Measurements from ENCODE around the gene RFC5. TPM values are rescaled to one million over a fixed set of nuclear protein-coding genes. Genes with fewer than 3 reads are reported as not detected.

Gene RFC5
- total RNA-seq, 2 donors from 2014 or later, result 5.4 to 6.9 TPM

- peaks cover 34% of the 10 kb centered on the region for H3K36me3 ChIP-seq
Measured at GRCh38 chr12:118044577-118044976, 28.1 kb downstream of the RFC5 start.

GRCh38 chr12:118046430-118046829 is 29.9 kb downstream of the RFC5 start:
- H3K27me3 ChIP-seq (replicated peaks; ENCODE audit: insufficient read depth), result no peaks in the 10 kb centered on the region
- ATAC-seq (ENCODE audit: insufficient number of reproducible peaks, low FRiP score, low read depth), result no peak
- H3K36me3 ChIP-seq, result peaks cover 21% of the 10 kb centered on the region
- DNase-seq (ENCODE audit: low spot score), result no peak
- H3K9me3 ChIP-seq, result no peaks in the 10 kb centered on the region
- peaks cover 0 to under 1% of the 10 kb centered on the region in 2 donors for H3K4me1 ChIP-seq (ENCODE audit: control insufficient read depth in 1 of 2, low read depth in 2 of 2)
- no peak overlapping the region for H3K4me3 ChIP-seq
- TF ChIP-seq, protein P1, sequence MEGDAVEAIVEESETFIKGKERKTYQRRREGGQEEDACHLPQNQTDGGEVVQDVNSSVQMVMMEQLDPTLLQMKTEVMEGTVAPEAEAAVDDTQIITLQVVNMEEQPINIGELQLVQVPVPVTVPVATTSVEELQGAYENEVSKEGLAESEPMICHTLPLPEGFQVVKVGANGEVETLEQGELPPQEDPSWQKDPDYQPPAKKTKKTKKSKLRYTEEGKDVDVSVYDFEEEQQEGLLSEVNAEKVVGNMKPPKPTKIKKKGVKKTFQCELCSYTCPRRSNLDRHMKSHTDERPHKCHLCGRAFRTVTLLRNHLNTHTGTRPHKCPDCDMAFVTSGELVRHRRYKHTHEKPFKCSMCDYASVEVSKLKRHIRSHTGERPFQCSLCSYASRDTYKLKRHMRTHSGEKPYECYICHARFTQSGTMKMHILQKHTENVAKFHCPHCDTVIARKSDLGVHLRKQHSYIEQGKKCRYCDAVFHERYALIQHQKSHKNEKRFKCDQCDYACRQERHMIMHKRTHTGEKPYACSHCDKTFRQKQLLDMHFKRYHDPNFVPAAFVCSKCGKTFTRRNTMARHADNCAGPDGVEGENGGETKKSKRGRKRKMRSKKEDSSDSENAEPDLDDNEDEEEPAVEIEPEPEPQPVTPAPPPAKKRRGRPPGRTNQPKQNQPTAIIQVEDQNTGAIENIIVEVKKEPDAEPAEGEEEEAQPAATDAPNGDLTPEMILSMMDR (IDR thresholded peaks at IDR 0.05), result no peak
- no peak overlapping the region for H3K27ac ChIP-seq

More at GRCh38 chr12:118044577-118044976, 28.1 kb downstream of the RFC5 start:
- H3K4me1 ChIP-seq (ENCODE audit: control insufficient read depth in 1 of 2, low read depth in 2 of 2), result no peaks in the 10 kb centered on the region
- TF ChIP-seq, protein P1 (IDR thresholded peaks at IDR 0.05), result no peak
- DNase-seq (ENCODE audit: low spot score) (no peak), ATAC-seq (ENCODE audit: insufficient number of reproducible peaks, low FRiP score, low read depth) (no peak)
- no peaks in the 10 kb centered on the region for H3K27me3 ChIP-seq (replicated peaks; ENCODE audit: insufficient read depth)
- H3K4me3 ChIP-seq, result no peak overlapping the region
- no peak overlapping the region for H3K27ac ChIP-seq
- H3K9me3 ChIP-seq, result no peaks in the 10 kb centered on the region

DNA sequence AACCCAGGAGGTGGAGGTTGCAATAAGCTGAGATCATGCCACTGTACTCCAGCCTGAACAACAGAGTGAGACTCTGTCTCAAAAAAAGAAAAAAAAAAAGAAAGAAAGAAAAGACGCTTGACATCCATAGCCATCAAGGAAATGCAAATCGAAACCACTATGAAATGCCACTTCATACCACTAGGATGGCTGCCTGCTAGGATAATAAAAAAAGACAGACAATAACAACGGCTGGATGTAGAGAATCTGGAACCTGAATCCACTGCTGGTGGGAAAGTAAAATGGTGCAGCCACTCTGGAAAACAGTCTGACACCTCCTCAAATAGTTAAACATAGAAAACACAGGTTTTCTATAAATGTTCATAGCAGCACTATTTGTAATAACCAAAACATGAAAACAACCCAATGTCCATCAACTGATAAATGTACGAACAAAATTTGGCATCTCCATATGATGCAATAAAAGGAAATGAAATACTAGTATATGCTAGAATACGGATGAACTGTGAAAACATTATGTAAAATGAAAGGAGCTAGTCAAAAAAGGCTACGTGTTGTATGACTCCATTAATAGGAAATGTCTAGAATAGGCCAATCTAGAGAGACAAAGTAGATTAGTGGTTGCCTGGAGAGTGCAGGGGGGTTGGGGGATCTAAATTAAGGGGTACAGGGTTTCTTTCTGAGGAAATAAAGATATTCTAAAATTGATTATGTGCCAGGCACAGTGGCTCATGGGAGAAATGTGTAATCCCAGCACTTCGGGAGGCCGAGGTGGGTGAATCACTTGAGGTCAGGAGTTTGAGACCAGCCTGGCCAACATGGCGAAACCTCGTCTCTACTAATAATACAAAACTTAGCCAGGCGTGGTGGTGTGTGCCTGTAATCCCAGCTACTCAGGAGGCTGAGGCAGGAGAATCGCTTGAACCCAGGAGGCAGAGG is 34.7 kb downstream of the RFC5 start:
- no peak for ATAC-seq (ENCODE audit: insufficient number of reproducible peaks, low FRiP score, low read depth)
- no peak overlapping the region for H3K4me3 ChIP-seq
- H3K9me3 ChIP-seq, result no peaks in the 10 kb centered on the region
- peaks cover 3% of the 10 kb centered on the region for H3K36me3 ChIP-seq
- peaks cover 19 to 40% of the 10 kb centered on the region in 2 donors for H3K4me1 ChIP-seq (ENCODE audit: control insufficient read depth in 1 of 2, low read depth in 2 of 2)
- no peak overlapping the region for H3K27ac ChIP-seq
- no peak for DNase-seq (ENCODE audit: low spot score)
- TF ChIP-seq, protein P1 (IDR thresholded peaks at IDR 0.05), result no peak
- H3K27me3 ChIP-seq (replicated peaks; ENCODE audit: insufficient read depth), result no peaks in the 10 kb centered on the region

- Histone ChIP-seq H3K4me1 (ENCODE audit: control insufficient read depth in 1 of 2, low read depth in 2 of 2) (peaks cover 19 to 48% of the 10 kb centered on the region in 2 donors), H3K27me3 (replicated peaks; ENCODE audit: insufficient read depth) (no peaks in the 10 kb centered on the region), H3K36me3 (peaks cover 3% of the 10 kb centered on the region), H3K4me3 (peak overlapping the region; percentile 17), H3K27ac (peak overlapping the region; percentile 52 to 72), H3K9me3 (no peaks in the 10 kb centered on the region)
- TF ChIP-seq, protein P1 (IDR thresholded peaks at IDR 0.05), result no peak
- peak; percentile 79 for DNase-seq (ENCODE audit: low spot score)
- ATAC-seq (ENCODE audit: insufficient number of reproducible peaks, low FRiP score, low read depth), result peak; percentile 98
Measured at GRCh38 chr12:118052324-118053070, 36.0 kb downstream of the RFC5 start.

Data from thoracic aorta (tissue), 2 donors.